Nucleus accumbens (tissue), 56 donors: ENCODE data around the gene DLG1.
"Not testable (repeated sequence)": the region's sequence is repeated elsewhere in the genome, so short reads cannot be mapped to it uniquely, and the experiment has no call there.

Source experiments
- DNase-seq, 56 donors: peaks; one replicate each; lab custom pipeline; 2025; lab: John Stamatoyannopoulos, UW

DLG1 gene

DNA sequence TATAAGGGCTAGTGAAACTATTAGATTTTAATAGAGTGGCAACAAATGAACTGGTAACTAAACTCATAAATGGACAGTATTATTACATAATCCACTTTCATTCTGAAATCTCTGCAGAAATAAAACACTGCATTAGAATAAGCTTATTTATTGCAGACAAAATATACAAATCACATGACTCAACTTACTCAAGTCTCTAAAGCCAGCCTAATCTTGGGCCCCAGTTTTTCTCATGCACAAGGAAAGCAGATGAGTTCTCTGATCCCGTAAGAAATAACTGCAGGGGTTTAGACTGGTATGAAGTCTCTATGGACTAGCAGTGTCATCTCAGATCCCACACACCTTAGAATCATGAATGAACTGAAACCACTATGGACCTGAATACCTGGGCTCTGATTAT is 5.8 kb downstream of the DLG1 start:
- no peak for DNase-seq

DNA sequence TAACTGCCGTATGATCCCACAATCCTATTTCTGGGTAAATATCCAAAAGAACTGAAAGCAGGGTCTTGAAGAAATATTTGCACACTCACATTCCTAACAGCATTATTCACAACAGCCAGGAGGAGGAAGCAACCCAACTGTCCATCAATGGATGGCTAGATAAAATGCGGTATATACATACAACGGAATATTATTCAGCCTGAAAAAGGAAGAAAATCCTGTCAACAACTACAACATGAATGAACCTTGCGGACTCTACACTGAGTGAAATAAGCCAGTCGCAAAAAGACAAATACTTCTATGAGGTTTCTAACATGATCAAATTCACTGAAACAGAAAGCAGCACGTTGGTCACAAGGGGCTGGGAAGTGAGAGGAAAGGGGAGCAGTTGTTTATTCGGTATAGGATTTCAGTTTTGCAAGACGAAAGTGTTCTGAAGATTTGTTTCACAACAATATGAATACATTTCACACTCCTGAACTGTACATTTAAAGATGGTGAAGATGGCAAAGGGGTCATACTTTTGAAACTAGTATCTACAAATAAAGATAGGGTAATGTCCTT is 6.2 kb downstream of the DLG1 start:
- no peak for DNase-seq

DNA sequence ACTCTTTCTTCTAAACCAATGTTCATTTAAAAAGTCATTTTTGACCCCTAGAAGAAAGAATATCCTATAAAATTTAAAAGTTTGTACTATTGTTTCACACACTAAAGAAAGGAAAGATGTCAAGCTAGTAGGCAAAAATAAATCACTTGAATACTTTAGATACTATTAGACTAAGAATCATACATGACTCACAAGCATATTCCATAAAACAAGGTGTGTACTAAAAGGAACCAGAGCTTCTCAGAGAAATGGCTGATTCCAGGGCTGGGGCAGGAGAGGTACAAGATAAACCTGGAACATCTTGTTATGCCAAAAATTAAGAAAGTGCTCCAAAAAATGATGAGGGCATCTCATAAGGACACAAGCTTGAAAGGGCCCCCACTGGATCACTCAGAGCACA is 8.7 kb downstream of the DLG1 start:
- DNase-seq, result no peak

DNA sequence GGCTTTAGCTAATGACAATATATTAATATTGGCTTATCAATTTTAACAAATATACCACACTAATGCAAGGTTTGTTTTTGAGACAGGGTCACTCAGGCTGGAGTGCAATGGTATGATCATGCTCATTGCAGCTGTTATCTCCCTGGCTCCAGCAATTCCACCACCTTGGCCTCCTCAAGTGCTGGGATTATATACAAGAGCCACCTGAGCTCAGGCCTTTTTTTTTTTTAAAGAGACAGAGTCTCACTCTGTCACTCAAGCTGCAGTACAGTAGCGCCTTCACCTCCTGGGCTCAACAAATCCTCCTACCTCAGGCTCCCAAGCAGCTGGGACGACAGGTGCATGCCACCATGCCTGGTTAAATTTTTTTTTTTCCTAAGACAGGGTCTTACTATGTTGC is 11.7 kb downstream of the DLG1 start:
- DNase-seq, result no peak

DNA sequence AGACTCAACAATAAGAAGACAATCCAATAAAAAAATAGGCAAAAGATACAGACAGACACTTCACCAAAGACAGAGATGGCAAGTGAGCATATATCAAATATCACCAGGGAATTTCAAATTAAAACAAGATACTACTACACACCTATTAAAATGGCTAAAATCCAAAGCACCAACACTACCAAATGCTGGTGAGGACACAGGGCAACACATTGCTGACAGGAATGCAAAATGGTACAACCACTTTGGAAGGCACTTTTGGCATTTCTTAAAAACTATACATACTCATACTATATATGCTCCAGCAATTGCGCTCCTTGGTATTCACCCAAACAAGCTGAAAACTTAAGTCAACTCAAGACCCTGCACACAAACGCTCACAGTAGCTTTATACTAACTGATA is 12.9 kb downstream of the DLG1 start:
- no peak for DNase-seq

DNA sequence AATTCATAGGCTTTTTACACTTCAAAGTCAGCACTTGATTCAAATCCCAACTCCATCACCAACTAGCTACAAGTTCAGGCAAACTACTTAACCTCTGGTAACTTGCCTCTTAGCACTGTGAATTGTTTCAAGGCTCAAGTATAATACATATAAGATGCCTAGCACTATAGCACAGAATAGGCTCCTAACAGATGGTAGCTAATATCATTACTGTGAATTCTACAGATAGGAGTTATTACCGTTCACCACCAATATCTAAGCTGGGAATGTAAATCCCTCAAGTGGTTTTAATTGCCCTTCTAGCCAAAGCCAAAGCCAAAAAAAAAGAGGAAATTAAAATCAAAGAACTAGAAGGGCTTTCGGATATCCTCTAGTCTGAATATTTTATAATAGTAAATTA is 15.4 kb downstream of the DLG1 start:
- no peak for DNase-seq

DNA sequence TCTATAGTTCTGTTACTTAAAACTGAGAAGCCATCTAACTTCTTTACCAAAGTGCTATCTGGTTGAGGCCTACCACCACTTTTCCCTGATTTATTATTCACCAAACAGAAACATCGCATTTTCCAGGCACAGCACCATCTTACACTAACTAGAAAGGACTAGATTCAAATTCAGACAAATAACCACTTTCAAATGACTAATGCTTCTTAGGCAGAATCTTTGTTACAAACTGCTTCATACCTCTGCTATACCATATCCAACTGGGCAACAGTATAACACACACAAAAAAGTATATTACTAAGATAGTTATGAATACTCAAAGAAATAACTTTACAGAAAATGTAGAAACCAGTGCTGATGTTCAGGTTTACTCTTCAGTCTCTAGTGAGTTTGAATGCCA is 16.6 kb downstream of the DLG1 start:
- no peak for DNase-seq

DNA sequence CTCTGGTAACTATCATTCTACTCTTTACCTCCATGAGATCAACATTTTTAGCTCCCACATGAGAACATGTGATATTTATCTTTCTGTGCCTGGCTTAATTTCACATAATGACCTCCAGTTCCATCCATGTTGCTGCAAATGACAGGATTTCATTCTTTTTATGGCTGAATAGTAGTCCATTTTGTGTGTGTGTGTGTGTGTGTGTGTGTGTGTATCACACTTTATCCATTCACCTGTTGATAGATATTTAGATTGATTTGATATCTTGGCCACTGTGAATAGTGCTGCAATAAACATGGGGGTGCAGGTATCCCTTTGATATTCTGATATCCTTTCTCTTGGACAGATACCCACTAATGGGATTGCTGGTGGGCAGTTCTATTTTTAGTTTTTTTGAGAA is 18.3 kb downstream of the DLG1 start:
- DNase-seq, result no peak

DNA sequence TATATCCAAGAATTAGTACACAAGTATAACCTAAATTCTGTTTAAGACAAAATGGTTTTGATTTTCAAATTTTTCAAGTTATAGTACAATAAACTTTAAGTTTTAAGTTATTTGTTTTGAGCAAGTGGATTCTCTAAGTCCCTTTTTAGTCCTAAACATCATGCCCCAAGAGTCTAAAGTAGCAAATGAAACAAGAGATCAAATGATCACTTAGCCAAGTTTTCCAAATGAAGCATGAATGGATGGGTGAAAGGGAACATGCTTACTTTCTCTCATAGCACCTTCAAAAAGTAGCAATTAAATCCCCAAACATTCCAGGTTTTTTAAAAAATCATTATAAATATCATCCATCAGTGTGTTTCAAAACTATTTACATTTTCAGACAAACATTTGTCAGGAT is 19.5 kb downstream of the DLG1 start:
- DNase-seq, result no peak

DNA sequence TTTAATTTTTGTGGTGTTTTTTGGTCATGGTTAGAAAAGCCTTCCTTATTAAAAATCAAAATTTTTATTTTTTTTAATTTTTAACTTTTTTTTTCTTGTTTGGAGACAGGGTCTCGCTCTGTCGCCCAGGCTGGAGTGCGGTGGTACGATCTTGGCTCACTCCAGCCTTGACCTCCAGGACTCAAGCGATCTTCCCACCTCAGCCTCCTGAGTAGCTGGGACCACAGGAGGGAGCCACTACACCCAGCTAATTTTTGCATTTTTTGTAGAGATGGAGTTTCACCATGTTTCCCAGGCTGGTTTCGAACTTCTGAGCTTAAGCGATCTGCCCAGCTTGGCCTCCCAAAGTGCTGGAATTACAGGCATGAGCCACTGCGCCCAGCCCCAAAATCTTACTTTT is 21.6 kb downstream of the DLG1 start:
- DNase-seq, result not testable (repeated sequence)

DNA sequence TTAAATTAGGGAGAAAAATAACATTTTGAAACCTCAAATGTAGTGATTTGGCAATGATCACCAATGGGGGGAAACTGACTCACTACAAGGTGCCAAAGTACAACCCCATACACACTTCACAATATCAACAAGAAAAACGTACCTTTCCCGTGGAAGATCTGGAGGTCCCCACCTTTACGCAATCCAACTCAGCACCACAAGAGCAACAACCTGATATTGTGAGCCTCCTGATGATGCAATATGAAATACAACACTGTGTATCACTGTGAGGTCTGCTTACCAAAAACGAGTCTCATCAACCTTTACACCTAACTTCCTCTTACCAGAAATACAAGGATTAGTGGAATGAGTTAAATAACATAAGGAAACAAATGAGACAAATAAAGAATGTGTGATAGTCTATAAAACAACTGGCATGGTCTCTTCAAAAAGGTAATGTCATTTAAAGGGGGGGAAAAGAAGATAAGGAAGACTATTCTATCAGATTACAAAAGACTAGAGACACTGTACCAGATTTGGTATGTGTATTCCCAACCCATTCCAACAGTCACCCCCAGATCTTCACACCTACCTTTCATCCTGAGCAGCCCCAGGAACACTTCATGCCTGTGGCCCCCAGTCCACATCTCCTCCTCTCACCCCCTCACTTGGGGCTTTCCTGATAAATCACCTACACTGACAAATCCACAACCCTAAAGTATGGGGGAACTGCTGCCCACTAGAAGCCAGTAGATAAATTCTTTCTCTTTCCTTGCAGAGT is 27.7 kb downstream of the DLG1 start:
- DNase-seq, result no peak

DNA sequence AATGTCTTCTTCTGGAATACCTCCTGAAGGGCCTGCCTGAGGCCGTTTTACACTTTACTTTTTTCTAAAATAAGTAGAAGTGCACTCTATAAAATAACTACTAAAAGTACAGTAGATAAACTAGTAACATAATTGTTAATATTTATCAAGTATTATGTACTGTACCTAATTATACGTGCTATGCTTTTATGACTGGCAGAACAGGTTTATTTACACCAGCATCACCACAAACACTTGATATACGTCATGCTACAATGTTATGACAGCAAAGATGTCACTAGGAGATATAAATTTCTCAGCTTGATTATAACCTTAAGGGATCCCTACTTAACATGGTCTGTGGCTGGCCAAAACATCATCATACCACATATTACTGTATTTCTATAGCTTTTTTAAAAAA is 29.4 kb downstream of the DLG1 start:
- no peak for DNase-seq

DNA sequence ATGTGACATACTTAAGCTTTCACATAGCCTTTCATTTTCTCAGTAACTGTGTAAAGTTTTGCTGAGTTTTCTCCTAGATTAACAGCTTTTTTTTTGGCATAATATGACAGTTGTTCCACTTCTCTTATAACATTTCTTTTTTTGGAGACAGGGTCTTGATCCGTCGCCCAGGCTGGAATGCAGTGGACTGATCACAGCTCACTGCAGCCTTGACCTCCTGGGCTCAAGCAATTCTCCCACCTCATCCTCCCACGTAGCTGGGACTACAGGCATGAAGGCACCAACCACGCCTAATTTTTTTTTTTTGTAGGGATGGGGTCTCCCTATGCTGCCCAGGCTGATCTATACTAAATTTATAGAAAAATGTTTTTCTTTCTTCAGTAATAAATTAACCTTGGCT is 30.1 kb downstream of the DLG1 start:
- no peak for DNase-seq

DNA sequence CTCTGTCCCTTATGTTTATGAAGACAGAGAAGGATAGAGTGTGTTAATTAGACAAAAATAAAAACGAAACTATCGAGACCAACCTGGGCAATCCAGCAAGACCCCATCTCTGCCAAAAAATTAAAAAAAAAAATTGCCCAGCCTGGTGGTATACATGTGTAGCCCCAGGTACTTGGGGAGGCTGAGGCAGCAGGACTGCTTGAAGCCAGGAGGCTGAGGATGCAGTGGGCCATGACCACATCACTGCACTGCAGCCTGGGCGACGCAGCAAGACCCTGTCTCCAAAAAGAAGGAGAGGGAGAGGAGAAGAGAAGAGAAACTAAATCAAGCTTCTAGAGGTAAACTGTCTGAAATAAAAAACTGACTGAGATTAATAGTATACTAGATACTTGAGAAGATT is 32.1 kb downstream of the DLG1 start:
- DNase-seq, result no peak

DNA sequence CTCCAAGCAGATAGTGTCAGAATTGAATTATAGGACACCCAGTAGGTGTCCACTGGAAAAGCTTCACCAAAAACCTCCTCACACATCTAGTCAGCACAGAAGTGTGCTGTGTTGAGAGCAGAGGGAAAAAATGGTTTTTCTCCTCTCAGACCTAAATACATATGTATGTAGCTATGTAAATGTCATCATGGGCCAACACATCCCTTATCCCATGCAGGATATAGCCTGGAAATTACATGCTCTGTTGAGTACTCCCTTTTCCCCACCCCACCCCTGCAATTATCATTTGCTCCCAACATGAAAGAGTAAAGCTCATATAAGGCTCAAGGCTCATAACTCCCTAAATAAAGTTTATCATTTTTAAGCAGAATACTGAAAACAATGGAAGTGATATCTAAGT is 35.7 kb downstream of the DLG1 start:
- DNase-seq, result no peak

DNA sequence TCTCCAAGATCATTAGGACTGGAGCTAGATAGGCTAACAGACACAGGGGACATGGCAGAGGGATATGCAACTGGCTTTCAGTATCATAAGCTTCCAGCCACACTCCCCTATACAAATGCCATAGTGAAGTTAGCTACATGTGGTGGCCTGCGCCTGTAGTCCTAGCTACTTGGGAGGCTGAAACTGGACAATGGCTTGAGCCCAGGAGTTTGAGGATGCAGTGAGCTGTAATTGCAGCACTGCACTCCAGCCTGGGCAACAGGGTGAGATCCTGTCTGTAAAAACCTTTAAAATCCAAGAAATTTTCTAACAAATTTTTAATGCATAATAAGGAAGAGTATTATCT is 37.3 kb downstream of the DLG1 start:
- no peak for DNase-seq

DNA sequence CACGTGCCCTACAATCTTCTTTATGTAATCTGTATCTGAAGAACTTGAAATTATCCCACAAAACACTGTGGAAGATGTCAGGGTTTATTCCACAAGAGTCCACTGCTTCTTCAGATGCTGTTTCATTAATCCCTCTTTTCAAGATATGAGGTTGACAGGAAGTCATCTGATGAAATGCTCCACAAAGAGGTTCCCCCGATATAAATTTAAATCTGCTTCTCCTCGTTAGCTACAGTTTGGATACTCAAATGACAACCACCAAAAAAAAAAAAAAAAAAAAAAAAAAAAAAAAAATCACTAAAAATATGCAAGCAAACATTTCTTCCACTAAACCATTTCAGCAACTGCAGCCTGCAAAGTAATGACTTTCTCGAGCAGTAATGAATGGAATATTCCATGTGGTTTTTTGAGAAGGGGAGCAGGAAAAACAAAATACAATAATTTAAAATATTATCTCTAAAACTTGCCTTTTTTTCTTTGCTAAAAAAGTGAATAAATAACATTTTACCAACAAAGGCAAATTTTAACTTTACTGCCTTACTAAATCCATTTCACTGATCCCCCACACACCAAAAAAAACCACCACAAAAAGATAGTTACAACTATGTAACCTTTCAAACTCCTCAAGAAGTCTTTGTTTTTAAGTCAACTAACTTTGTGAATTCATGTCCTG is 37.8 kb downstream of the DLG1 start:
- no peak for DNase-seq

DNA sequence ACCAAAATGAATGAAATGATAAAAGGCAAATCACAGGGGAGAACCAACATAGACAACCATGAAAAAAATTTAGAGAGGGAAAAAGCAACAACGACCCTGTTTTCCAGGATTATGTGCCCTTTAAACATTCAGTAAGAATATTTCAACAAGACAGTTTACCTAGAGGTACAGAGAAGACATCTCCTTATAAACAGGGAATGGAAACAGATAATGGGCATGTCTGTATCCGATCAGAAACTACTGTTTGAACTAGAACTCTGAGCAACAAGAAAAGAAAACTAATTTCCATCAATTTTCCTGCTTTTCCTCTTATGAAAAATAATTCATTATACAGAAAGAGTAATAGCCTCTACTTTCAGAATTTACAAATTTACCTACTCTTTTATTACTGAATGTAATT is 39.3 kb downstream of the DLG1 start:
- DNase-seq, result no peak

DNA sequence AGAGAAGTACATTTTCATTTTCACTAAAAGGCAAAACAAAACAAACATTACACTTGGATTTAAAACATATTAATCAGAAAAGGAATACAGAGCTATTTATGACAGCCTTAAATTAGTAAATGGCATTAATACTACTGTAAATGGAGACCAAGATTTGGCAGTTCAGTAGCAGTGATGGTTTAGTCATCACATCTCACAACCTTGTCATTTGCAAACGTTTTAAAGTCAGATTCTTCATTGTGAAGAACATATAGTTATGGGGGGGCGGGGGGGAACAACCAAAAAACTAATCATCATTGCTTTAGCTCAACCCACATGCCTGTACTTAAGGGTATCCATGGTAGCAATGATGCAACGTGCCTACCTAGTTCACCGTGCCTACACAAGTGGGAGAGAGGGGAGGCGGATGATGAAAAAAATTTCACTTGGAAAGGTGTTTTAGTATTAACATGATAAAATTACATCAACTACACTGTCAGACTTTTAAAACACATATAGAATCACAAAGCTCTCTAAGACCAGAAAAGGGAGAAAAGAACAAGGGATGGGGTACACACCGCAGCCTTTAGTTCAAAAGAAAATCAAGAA is 40.1 kb downstream of the DLG1 start:
- peak in 27 of 56 donors; percentile 6 to 83 (median 30) for DNase-seq

DNA sequence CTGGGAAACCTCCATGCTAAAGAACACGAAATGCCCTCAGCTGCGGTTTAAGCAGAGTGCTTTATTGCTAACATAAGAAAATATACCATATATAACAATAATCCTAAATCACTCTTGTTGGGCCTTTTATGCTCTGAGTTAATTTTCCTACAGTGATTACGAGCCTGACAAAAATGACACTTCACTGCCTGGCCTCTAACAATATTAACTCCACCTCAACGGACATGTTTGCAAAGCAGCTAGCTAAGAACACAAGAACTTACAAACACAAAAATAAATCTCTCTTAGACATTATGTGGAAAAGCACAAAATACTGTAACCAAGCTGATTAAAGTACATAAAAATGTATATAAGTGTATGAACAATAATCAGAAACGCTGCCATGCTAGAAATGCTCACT is 40.7 kb downstream of the DLG1 start:
- no peak for DNase-seq

DNA sequence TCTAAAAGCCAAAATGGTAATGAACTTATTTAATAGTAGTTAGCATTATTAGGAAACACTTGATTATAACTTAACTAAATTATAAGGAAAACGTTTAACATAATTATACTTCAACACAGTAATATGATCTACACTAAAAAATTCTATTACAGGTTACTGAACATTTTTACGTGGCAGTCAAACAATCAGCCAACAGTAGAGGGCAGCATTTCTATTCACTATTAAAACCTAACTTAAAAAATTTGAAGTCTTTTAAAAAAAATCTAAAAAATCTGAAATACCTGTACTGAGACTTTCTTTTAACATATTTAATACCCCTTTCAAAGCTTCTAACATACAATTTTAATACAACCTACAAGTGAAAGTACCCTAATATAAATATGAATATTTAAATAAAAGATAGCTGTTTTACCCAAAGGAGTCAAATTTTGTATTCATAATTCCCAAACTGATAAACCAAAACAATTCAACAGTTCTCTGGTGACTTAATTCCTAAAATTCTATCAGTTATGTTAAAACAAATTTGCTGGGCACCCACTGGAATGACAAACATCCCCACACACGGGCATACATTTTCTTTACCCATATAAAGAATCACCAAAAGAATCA is 41.5 kb downstream of the DLG1 start:
- DNase-seq, result peak in 8 of 56 donors; percentile 2 to 47 (median 4)
